ENCODE data around the gene SYNDIG1. TPM values are rescaled to one million over a fixed set of nuclear protein-coding genes. Genes with fewer than 3 reads are reported as not detected.

The SYNDIG1 gene
- total RNA-seq, 6 experiments from 2014 or later = 0.14 to 0.31 TPM; not detected in 4

GRCh38 chr20:24543741-24544140, 74.3 kb downstream of the SYNDIG1 start:
- no peaks in the 10 kb centered on the region for H3K36me3 Mint-ChIP-seq (ENCODE audit: low read depth)
- TF ChIP-seq CTCF (IDR thresholded peaks at IDR 0.05) = no peak
- no peaks in the 10 kb centered on the region for H3K9me3 Mint-ChIP-seq
- H3K27me3 Mint-ChIP-seq (ENCODE audit: insufficient read depth) = peaks cover 16% of the 10 kb centered on the region
- H3K27ac Mint-ChIP-seq = no peak overlapping the region
- no peaks in the 10 kb centered on the region for H3K4me1 Mint-ChIP-seq (ENCODE audit: low read depth)
- no peak overlapping the region for H3K4me3 Mint-ChIP-seq
- DNase-seq = no peak

- H3K27me3 Mint-ChIP-seq (ENCODE audit: insufficient read depth) = peaks cover 18% of the 10 kb centered on the region
- DNase-seq = no peak
- no peaks in the 10 kb centered on the region for H3K4me1 Mint-ChIP-seq (ENCODE audit: low read depth)
- H3K4me3 Mint-ChIP-seq = no peak overlapping the region
- H3K9me3 Mint-ChIP-seq = no peaks in the 10 kb centered on the region
- TF ChIP-seq CTCF (IDR thresholded peaks at IDR 0.05) = no peak
- no peaks in the 10 kb centered on the region for H3K36me3 Mint-ChIP-seq (ENCODE audit: low read depth)
- no peak overlapping the region for H3K27ac Mint-ChIP-seq
These were observed 74.9 kb downstream of the SYNDIG1 start for GRCh38 chr20:24544371-24544770.

GRCh38 chr20:24545168-24545567, 75.7 kb downstream of the SYNDIG1 start:
- Mint-ChIP-seq H3K4me3 (no peak overlapping the region), H3K27ac (no peak overlapping the region), H3K27me3 (ENCODE audit: insufficient read depth) (peaks cover 19% of the 10 kb centered on the region), H3K36me3 (ENCODE audit: low read depth) (no peaks in the 10 kb centered on the region), H3K9me3 (no peaks in the 10 kb centered on the region), H3K4me1 (ENCODE audit: low read depth) (no peaks in the 10 kb centered on the region)
- no peak for TF ChIP-seq CTCF (IDR thresholded peaks at IDR 0.05)
- no peak for DNase-seq

GRCh38 chr20:24546232-24546892, 76.9 kb downstream of the SYNDIG1 start:
- Mint-ChIP-seq H3K36me3 (ENCODE audit: low read depth) (no peaks in the 10 kb centered on the region), H3K9me3 (no peaks in the 10 kb centered on the region), H3K27me3 (ENCODE audit: insufficient read depth) (peaks cover 20% of the 10 kb centered on the region), H3K4me3 (no peak overlapping the region), H3K4me1 (ENCODE audit: low read depth) (no peaks in the 10 kb centered on the region), H3K27ac (no peak overlapping the region)
- no peak for DNase-seq
- no peak for TF ChIP-seq CTCF (IDR thresholded peaks at IDR 0.05)

- no peak for DNase-seq
- H3K4me3 Mint-ChIP-seq = no peak overlapping the region
- no peaks in the 10 kb centered on the region for H3K4me1 Mint-ChIP-seq (ENCODE audit: low read depth)
- no peak for TF ChIP-seq CTCF (IDR thresholded peaks at IDR 0.05)
- peaks cover 20% of the 10 kb centered on the region for H3K27me3 Mint-ChIP-seq (ENCODE audit: insufficient read depth)
- no peak overlapping the region for H3K27ac Mint-ChIP-seq
- no peaks in the 10 kb centered on the region for H3K36me3 Mint-ChIP-seq (ENCODE audit: low read depth)
- no peaks in the 10 kb centered on the region for H3K9me3 Mint-ChIP-seq
These were observed 78.5 kb downstream of the SYNDIG1 start for GRCh38 chr20:24547967-24548366.
